Measurements from ENCODE around the gene GPBP1L1. TPM values are rescaled to one million over a fixed set of nuclear protein-coding genes. Genes with fewer than 3 reads are reported as not detected.
"Not testable (repeated sequence)": the region's sequence is repeated elsewhere in the genome, so short reads cannot be mapped to it uniquely, and the experiment has no call there.

Gene GPBP1L1
- polyA plus RNA-seq, 3 donors: 101 to 123 (median 119) TPM

GRCh38 chr1:45619149-45619921 is 67.0 kb downstream of the GPBP1L1 start:
- no peak for DNase-seq (ENCODE audit: extremely low read depth in 1 of 11, low read depth in 9 of 11, low spot score in 4 of 11)

GRCh38 chr1:45617618-45618017 is 68.7 kb downstream of the GPBP1L1 start:
- no peak for DNase-seq (ENCODE audit: extremely low read depth in 1 of 11, low read depth in 9 of 11, low spot score in 4 of 11)

GRCh38 chr1:45615885-45616284 is 70.4 kb downstream of the GPBP1L1 start:
- DNase-seq (ENCODE audit: extremely low read depth in 1 of 11, low read depth in 9 of 11, low spot score in 4 of 11): no peak

GRCh38 chr1:45612941-45613579 is 73.3 kb downstream of the GPBP1L1 start:
- no peak for DNase-seq (ENCODE audit: extremely low read depth in 1 of 11, low read depth in 9 of 11, low spot score in 4 of 11)

DNA sequence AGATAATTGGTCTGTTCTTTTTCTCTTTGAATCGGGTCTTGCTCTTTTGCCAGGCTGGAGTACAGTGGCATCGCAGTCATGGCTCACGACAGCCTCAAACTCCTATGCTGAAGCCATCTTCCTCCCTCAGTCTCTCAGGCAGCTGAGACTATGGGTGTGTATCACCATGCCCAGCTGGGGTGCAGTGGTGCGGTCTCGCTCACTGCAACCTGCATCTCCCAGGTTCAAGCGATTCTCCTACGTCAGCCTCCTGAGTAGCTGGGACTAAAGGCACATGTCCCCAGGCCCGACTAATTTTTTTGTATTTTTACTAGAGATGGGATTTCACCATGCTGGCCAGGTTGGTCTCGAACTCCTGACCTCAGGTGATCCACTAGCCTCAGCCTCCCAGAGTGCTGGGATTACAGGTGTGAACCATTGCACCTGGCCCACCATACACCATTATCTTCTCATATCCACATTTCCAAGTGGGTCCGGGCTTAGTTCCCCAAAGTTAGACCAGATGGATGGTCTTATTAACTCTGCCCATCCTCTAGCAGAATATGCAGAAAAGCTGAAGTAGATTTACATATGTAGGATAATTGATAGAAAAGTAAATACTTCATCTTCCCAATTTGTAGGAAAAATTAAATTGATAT is 75.6 kb downstream of the GPBP1L1 start:
- no peak for DNase-seq (ENCODE audit: extremely low read depth in 1 of 11, low read depth in 9 of 11, low spot score in 4 of 11)

DNA sequence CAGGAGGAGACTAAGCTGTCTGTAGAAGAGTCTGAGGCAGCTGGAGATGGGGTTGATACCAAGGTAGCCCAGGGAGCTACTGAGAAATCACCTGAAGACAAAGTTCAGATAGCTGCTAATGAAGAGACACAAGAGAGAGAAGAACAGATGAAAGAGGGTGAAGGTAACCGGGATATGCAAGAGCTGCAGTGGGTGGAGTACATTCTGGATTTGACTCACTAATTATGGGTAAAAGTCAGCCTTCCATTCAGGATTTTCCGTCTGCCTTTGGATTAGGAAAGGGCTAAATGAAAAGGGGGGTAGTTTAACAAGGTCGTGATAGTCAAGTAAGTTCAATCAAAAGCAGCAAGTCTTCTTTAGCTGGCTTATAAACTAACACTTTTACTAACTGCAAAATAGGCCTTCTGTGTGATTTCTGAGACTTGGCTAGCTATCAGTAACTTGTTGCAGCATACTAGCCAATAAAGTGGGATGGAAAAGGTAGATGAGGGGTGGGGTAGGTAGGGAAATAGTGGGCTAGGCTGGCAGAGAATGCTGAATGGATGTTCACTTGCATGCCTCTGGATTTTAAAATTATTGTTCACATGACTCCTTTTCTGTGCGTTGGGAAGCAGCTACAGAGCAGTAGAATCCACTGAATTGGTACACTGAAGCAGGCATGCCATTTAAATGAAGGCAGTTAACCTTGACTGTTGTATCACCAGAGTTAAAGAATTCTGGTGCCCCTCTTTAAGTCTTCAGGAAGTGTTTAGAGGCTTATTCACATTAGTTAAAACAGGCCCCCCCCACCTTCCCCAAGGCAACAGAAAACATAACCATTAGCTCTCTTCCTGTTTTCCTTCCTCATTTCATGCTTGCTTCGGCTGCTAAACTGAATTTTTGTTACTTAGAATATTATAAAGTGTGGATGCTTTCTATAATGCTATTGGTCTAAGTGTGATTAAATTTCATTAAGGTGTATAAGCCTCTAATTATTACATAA is 77.9 kb downstream of the GPBP1L1 start:
- no peak for DNase-seq (ENCODE audit: extremely low read depth in 1 of 11, low read depth in 9 of 11, low spot score in 4 of 11)

DNA sequence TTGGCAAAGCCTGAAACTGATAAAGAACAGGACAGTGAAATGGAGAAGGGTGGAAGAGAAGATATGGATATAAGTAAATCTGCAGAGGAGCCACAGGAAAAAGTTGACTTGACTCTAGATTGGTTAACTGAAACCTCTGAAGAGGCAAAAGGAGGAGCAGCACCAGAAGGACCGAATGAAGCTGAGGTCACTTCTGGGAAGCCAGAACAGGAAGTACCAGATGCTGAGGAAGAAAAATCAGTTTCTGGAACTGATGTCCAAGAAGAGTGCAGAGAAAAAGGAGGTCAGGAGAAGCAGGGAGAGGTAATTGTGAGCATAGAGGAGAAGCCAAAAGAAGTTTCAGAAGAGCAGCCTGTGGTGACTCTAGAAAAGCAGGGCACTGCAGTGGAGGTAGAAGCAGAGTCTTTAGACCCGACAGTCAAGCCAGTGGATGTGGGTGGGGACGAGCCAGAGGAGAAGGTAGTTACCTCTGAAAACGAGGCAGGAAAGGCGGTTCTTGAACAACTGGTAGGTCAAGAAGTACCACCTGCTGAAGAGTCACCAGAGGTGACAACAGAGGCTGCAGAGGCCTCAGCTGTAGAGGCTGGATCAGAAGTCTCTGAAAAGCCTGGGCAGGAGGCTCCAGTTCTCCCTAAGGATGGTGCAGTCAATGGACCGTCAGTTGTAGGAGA is 78.8 kb downstream of the GPBP1L1 start:
- DNase-seq (ENCODE audit: extremely low read depth in 1 of 11, low read depth in 9 of 11, low spot score in 4 of 11): no peak

GRCh38 chr1:45604239-45604638 is 82.1 kb downstream of the GPBP1L1 start:
- DNase-seq (ENCODE audit: extremely low read depth in 1 of 11, low read depth in 9 of 11, low spot score in 4 of 11): no peak

- not testable (repeated sequence) for DNase-seq (ENCODE audit: extremely low read depth in 1 of 11, low read depth in 9 of 11, low spot score in 4 of 11)
Observed at GRCh38 chr1:45596765-45597164, 89.6 kb downstream of the GPBP1L1 start.

- DNase-seq (ENCODE audit: extremely low read depth in 1 of 11, low read depth in 9 of 11, low spot score in 4 of 11): no peak
Observed at GRCh38 chr1:45594412-45594811, 91.9 kb downstream of the GPBP1L1 start.

GRCh38 chr1:45589861-45590260 is 96.5 kb downstream of the GPBP1L1 start:
- DNase-seq (ENCODE audit: extremely low read depth in 1 of 11, low read depth in 9 of 11, low spot score in 4 of 11): no peak

DNA sequence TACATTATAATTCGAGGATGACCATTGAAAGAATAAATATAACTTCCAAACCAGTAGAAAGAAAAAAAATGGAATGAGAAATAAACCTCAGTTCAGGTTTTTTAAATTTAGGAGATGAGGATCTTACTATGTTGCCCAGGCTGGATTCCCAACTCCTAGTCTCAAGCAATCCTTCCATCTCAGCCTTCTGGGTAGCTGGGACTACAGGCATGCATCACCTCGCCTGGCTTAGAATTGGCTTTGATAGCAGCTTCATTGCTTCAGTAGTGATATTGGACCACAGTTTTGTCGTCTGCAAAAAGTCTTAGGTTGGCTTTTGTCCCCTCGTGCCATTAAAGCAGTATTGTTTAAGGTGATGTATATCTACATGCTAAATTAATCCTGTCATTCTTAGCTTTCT is 99.6 kb downstream of the GPBP1L1 start:
- DNase-seq (ENCODE audit: extremely low read depth in 1 of 11, low read depth in 9 of 11, low spot score in 4 of 11): no peak

DNA sequence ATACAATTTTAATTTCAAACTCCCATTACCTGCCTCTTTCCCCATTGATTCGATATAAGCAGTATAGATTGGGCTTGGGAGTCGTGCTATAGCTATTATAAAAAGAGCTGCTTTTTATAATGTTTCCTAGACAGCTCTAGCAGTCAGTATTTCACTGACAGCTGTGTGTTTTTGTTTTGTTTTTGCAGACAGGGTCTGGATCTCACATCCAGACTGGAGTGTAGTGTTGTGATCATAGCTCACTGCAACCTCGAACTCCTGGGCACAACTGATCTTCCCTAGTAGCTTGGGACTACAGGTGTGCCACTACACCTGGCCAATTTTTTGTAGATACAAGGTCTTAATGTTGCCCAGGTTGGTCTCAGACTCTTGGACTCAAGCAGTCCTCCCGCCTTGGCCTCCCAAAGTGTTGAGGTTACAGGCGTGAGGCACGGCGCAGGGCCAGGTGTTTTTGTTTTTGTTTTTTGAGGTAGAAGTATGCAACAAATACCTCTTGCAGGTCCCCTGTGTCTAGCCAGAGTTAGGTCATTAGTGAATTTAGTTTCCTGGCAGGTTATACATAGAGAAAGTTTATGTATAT is 100.7 kb downstream of the GPBP1L1 start:
- DNase-seq (ENCODE audit: extremely low read depth in 1 of 11, low read depth in 9 of 11, low spot score in 4 of 11): no peak

- no peak for DNase-seq (ENCODE audit: extremely low read depth in 1 of 11, low read depth in 9 of 11, low spot score in 4 of 11)
Observed at GRCh38 chr1:45585110-45585426, 101.3 kb downstream of the GPBP1L1 start.

- DNase-seq (ENCODE audit: extremely low read depth in 1 of 11, low read depth in 9 of 11, low spot score in 4 of 11): peak; percentile 65 to 91 (median 86)
Observed at GRCh38 chr1:45584351-45585109, 101.8 kb downstream of the GPBP1L1 start.

- DNase-seq (ENCODE audit: extremely low read depth in 1 of 11, low read depth in 9 of 11, low spot score in 4 of 11): peak; percentile 70 to 94 (median 88)
Observed at GRCh38 chr1:45583666-45584350, 102.5 kb downstream of the GPBP1L1 start, which contains the start of gene NASP. NASP (plus strand) TSS chr1:45584041; CDS start chr1:45584147, 106 bp downstream.

- DNase-seq (ENCODE audit: extremely low read depth in 1 of 11, low read depth in 9 of 11, low spot score in 4 of 11): peak; percentile 88 to 96 (median 95)
Observed at GRCh38 chr1:45583264-45583665, 103.1 kb downstream of the GPBP1L1 start.
